ENCODE measurements around the gene PTAFR.

DNA sequence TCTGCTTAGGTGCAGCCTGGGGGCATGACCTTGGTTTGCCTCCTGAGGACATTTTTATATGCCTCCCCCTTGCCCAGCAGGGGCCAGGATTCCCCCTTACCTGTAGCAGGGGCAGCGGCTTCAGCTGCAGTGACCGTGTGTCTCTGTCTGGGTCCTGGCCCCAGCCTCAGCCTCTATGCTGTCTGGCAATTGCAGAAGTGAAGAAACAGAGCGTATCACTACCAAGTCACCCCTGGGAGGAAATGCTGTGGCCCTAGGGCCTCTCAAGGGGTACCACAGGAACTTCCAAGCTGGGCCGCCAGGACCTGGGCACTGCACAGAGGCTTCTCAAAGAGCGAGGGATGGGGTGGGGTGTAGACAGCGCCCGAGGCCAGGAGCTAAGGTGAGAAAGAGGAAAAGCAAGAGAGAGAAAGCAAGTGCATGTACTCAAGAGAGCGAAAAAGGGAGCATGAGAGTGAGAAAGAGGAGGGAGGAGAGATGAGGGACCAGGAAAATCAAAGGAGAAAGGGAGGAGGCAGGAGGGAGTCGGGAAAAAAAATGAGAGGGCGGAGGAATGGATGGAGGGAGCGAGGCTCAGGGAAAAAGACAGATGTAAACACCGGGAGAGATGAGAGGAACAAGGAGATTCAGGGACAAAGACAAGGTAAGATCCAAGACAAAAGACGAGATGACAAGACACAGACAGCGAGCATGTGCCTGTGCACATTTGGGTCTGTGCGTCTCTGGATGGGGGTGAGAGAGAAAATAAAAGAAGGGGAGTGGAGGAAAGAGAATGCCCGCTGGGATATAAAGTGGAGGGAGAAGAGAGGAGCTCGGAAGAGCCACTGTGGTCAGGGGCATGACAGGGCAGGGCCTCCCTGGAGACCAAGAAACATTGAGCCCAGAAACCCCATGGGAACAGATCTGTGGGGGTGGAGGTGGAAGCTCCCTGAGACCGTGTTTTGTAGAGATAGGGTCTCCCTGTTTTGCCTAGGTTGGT is at the start of gene PTAFR:
- TF ChIP-seq, protein P1, sequence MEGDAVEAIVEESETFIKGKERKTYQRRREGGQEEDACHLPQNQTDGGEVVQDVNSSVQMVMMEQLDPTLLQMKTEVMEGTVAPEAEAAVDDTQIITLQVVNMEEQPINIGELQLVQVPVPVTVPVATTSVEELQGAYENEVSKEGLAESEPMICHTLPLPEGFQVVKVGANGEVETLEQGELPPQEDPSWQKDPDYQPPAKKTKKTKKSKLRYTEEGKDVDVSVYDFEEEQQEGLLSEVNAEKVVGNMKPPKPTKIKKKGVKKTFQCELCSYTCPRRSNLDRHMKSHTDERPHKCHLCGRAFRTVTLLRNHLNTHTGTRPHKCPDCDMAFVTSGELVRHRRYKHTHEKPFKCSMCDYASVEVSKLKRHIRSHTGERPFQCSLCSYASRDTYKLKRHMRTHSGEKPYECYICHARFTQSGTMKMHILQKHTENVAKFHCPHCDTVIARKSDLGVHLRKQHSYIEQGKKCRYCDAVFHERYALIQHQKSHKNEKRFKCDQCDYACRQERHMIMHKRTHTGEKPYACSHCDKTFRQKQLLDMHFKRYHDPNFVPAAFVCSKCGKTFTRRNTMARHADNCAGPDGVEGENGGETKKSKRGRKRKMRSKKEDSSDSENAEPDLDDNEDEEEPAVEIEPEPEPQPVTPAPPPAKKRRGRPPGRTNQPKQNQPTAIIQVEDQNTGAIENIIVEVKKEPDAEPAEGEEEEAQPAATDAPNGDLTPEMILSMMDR (IDR thresholded peaks at IDR 0.05) = no peak
- peak; percentile 28 for TF ChIP-seq POLR2A (IDR thresholded peaks at IDR 0.05)
- TF ChIP-seq EP300 (IDR thresholded peaks at IDR 0.05; ENCODE audit: low read depth) = no peak
